Posterior cingulate gyrus (tissue), 11 donors: ENCODE measurements around the gene ABCB8.

Experiments used
- DNase-seq, 10 donors: peaks; one replicate each; pipeline versions ENCODE4 v3.0.0 to v3.0.0-alpha.2; 2020 to 2021; ENCODE audit warnings: mixed read lengths in 3 of 10
- intact Hi-C: fragments of 100-400 bp; cut with DNase I; formaldehyde crosslinking; loops from one replicate; pipeline ENCODE4 v1.15.1; 2023

The ABCB8 gene

DNA sequence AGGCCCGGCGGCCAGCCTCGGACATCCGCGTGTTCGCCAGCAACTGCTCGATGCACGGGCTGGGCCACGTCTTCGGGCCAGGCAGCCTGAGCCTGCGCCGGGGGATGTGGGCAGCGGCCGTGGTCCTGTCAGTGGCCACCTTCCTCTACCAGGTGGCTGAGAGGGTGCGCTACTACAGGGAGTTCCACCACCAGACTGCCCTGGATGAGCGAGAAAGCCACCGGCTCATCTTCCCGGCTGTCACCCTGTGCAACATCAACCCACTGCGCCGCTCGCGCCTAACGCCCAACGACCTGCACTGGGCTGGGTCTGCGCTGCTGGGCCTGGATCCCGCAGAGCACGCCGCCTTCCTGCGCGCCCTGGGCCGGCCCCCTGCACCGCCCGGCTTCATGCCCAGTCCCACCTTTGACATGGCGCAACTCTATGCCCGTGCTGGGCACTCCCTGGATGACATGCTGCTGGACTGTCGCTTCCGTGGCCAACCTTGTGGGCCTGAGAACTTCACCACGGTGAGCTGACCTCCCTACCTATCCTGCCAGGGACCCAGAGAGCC, 20.7 kb downstream of the ABCB8 start:
- intact Hi-C loops: no loop called here
- peak in 2 of 10 donors; percentile 68 to 74 for DNase-seq

- intact Hi-C loops: no loop called here
- peak in 9 of 10 donors; percentile 31 to 95 (median 60) for DNase-seq
These were observed 22.9 kb downstream of the ABCB8 start for GRCh38 chr7:151051108-151051507.

GRCh38 chr7:151053096-151053495, 24.8 kb downstream of the ABCB8 start:
- no peak for DNase-seq
- intact Hi-C loops: no loop called here

DNA sequence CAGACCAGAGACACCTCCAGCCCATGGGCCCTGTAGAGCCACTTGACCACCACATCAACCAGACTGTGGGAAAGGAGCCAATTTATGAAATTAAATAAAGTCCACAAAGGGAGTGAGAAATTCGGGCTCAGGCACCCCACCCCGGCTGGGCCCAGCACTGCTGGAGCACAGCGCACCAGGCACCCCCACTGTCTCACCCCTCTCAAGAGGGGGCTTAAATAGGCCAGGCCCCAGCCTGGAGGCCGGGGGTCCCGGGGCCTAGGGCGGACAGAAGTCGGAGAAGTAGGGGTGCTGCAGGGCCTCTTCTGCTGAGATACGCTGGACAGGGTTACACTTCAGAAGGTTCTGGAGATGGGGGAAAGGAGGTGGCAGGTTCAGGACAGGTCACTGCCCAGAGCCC, 25.5 kb downstream of the ABCB8 start:
- no peak for DNase-seq
- intact Hi-C loops: no loop called here

DNA sequence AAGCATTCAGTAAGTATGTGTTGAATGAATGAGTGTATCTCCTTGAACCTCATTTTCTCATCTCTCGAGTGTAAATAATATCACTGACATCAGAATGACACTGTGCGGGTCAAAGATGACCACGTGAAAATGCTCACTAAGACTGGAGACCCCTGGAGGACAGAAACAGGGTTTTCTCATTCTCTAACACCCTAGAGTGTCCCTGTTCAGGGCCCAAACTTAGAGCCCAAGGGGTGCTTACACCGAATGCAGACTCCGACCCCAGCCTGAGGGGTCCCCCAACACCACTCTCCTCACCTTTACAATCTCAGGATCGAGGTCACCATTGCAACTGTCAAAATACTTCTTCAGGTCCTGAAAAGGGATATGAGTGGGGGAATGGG, 28.0 kb downstream of the ABCB8 start:
- DNase-seq: no peak
- intact Hi-C loops: no loop called here

DNA sequence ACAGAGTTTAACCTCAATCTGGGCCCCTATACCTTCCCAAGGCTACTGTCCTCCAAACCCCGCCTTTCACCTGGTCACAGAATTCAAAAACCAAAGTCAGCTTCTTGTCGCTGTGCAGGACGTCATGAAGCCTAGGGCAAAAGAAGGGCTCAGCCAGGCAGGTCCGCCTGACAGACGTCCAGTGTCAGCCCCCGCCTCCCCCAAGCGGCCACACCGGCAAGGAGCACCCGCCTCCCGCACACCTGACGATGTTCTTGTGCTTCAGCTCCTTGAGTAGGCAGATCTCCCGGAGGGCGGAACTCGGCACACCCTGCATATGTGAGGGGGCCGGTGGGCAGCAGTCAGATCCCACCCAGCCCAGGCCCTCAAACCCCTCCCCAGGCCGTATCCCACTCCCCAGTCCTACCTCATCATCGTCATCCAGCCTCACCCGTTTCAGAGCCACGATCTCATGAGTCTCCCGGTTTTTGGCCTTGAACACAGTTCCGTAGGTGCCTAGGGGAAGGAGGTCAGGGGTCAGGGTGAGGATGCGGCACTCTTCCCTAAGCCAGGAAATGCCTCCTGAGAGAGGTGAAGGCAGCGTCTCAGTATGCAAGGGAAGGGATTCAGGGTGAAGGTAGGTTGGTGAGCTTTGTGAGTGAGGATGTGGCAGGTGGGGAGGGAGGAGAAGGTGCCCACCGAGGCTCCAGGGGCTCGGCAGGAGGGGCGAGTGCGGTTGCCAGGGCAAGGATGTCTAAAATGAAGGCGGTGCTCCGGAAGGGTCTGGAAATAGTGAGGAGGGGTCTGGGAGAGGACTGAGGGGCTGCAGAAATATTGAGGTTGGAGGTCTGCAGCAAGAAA, 28.6 kb downstream of the ABCB8 start:
- intact Hi-C loops: no loop called here
- peak in 2 of 10 donors; percentile 47 to 89 for DNase-seq

- DNase-seq: peak in 1 of 10 donors; percentile 81
- intact Hi-C loops: no loop called here
These were observed 29.3 kb downstream of the ABCB8 start, which contains the start of gene CDK5 for GRCh38 chr7:151057506-151057988. Gene CDK5, minus strand, starts transcription at chr7:151057897. Its CDS starts 49 bp downstream, at chr7:151057848.

DNA sequence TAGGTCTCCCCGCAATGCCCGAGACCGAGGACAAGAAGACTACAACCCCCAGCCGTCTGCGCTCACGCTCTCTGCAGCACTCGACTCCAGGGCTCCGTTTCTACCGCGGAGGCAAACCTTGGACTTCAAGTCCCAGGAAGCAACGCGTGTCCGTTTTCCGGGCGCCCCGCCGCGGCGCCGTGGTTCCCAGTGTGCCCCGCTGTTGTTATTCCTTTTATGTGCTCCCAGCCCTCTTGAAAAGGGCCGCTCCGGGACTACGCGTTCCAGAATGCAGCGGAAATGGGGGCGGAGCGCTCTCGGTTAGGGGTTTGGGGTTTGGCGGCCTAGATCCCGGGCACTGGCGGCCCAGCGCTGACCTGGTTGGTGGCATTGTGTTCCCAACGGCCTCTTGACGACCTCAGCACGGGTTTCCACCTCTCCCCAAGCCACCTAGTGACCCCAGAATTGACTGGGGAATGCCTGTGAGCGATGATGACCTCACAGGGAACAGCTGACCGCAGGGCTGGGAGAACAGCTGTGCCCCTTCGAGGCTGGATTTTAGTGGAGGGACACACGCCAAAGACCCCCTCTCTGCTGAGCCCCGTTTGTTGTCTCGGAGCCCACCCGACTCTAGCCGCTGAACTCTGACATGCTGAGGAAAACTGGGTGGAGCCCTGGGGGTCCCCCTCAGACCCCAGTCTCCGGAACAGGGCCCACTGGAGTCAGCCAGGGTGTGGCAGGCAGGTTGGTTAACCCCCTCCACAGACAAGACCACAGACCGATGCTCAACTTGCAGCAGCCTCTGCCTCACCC, 29.9 kb downstream of the ABCB8 start:
- intact Hi-C loops: loop anchor here (1.0 kb wide), 3 partner anchors 22 to 30 kb away; partner anchors contain the start of genes ABCB8, AGAP3 and FASTK
- DNase-seq: peak; percentile 97 to 100 (median 100)

DNA sequence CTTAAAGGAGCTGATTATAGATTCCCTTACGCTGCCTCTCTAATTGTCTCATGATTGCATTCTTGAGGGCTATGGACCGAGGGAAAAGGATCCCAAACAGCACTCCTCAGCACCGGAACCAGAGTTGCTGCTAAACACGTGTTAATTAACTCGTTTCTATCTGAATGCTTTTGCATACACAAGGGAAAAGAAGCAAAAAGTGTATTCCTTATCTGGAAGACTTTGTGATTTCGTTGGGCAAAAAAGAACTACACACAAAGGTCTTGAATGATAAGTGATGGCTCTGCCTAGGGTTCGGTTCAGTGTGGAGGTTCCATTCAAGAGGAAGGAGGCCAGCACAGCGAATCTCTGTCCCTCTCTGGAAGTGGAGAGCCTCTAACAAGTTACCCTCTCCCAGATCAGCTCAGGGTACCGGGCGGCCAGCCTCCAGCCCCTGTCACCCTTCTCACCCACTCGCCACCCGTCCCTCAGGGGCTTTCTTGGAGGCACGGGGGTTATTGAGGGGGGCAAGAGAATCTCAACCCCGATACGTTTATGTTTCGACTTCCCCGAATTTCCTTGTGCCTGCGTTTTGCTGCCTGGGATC, 30.6 kb downstream of the ABCB8 start:
- peak in 1 of 10 donors; percentile 80 for DNase-seq
- intact Hi-C loops: loop anchor here (1.0 kb wide), 3 partner anchors 21 to 31 kb away; partner anchors contain the start of genes ABCB8, AGAP3 and FASTK

- DNase-seq: peak; percentile 60 to 97 (median 73)
- intact Hi-C loops: no loop called here
These were observed 31.3 kb downstream of the ABCB8 start, which contains the start of gene SLC4A2 for GRCh38 chr7:151059367-151060112. Gene SLC4A2, plus strand, starts transcription at chr7:151059589. Its CDS starts 2,399 bp downstream, at chr7:151061988.

DNA sequence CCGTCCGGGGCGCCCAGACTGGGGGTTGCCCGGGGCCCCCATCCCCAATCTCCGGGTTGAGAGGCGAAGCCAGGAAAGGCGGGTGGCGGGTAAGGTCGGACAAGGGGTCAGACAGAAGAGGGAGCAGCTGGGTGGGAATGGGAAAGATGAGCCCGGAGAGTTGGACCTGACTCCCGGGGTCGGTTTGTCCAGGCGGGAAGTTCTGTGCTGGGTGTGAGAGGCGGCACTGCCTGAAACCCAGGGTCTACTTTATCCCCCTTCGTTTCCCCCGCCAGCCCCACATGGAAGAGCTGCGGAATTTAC, 31.8 kb downstream of the ABCB8 start:
- peak in 1 of 10 donors; percentile 25 for DNase-seq
- intact Hi-C loops: no loop called here

GRCh38 chr7:151060416-151061212, 32.4 kb downstream of the ABCB8 start:
- intact Hi-C loops: no loop called here
- peak in 3 of 10 donors; percentile 18 to 58 (median 44) for DNase-seq

- intact Hi-C loops: no loop called here
- no peak for DNase-seq
These were observed 33.2 kb downstream of the ABCB8 start for GRCh38 chr7:151061213-151062110.

- intact Hi-C loops: no loop called here
These were observed 33.8 kb downstream of the ABCB8 start for GRCh38 chr7:151062111-151062398.

GRCh38 chr7:151062399-151063211, 34.4 kb downstream of the ABCB8 start:
- DNase-seq: no peak
- intact Hi-C loops: no loop called here

More at GRCh38 chr7:151062111-151062398, 33.8 kb downstream of the ABCB8 start:
- DNase-seq: no peak

DNA sequence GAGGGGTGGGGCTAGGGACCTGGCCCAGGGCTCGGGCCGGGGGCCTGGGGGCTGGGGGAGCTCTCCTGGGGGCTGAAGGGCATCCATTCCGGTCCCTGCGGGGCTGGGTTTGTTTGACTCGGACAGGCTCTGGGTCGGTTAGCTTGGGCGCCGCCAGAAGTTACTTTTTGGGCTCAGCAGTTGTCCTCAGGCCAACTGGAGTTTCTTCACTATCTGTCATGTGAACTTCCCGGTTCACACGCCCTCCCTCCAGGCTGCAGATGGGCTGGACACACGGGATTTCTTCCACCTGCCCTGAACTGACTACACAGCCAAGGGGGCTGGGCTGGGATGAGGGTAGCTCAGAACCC, 34.9 kb downstream of the ABCB8 start:
- intact Hi-C loops: no loop called here
- DNase-seq: peak in 1 of 10 donors; percentile 58

DNA sequence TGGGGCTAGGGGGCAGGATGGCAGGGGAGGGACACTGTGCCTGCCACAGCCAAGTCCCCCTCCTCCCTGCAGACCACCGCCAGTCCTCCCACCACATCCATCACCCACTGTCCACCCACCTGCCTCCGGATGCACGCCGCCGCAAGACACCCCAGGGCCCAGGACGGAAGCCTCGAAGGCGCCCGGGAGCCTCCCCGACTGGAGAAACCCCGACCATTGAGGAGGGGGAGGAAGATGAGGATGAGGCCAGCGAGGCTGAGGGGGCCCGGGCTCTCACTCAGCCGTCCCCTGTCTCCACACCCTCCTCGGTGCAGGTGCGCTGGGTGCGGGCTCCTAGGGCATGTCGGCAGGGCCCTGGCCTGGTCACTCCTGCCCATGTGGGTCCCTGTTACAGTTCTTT, 36.2 kb downstream of the ABCB8 start:
- peak in 1 of 10 donors; percentile 74 for DNase-seq
- intact Hi-C loops: no loop called here
